Neuron (in vitro differentiated cells): ENCODE measurements around the gene ERAP2.

Experiments
- H2AFZ ChIP-seq: one replicate; pipeline ENCODE4 v1.6.1; 2013; ENCODE audit warnings: low read depth, mild to moderate bottlenecking, inconsistent platforms, low read length, moderate library complexity
- H3K27me3 ChIP-seq: one replicate; pipeline ENCODE4 v1.6.1; 2013; ENCODE audit warnings: low read length; ENCODE audit not compliant: insufficient read depth
- H3K36me3 ChIP-seq: one replicate; pipeline ENCODE4 v1.6.1; 2013; ENCODE audit warnings: low read length; ENCODE audit not compliant: insufficient read depth
- H3K4me1 ChIP-seq: one replicate; pipeline ENCODE4 v1.6.1; 2013; ENCODE audit warnings: low read length; ENCODE audit not compliant: insufficient read depth
- H3K4me3 ChIP-seq: 2 replicates; pipeline ENCODE4 v1.5.1; 2013; ENCODE audit warnings: mild to moderate bottlenecking, low read length, moderate library complexity
- H3K9me3 ChIP-seq: one replicate; pipeline ENCODE4 v1.6.1; 2013; ENCODE audit warnings: low read length

ERAP2 gene

DNA sequence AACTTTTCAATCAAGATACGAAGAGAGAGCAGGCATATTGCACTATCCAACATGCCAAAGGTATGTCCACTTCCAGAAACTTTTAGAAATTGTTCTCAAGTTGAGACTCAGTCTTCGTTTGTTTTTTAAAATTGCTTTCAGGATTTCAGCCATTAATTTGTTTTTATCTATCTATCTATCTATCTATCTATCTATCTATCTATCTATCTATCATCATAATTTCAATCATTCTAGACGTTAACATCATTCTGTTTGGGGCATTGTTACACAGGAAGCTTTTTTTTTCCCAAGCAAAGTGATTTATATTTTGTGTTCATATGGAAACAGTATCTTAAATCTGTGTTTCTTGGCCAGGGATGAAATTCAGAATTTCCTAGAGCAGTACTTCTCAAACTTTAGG lies 7.6 kb downstream of the ERAP2 start:
- no peak overlapping the region for H2AFZ ChIP-seq
- H3K4me1 ChIP-seq, result peaks cover 4% of the 10 kb centered on the region
- H3K9me3 ChIP-seq, result no peaks in the 10 kb centered on the region
- no peaks in the 10 kb centered on the region for H3K36me3 ChIP-seq
- no peak overlapping the region for H3K4me3 ChIP-seq
- no peaks in the 10 kb centered on the region for H3K27me3 ChIP-seq

DNA sequence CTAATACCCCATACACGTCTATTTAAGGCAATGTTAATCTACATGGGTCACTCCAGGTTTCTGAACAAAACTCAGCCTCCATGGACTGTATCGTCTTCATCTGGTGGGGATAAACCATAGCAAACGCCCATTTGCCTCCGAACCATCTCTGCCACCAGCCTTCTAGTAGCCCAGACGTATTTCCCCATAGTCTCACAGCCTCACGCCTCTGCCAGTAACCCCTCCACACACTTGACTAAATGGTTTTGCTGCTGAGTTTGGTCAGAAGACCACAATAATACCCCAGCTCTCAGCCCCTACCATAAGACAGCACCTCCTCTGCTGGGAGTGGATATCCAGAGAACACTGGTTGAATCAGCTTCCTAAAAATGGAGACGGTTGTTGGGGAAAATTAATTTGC lies 8.7 kb downstream of the ERAP2 start:
- no peaks in the 10 kb centered on the region for H3K36me3 ChIP-seq
- H3K27me3 ChIP-seq, result no peaks in the 10 kb centered on the region
- no peak overlapping the region for H2AFZ ChIP-seq
- peaks cover 4% of the 10 kb centered on the region for H3K4me1 ChIP-seq
- no peak overlapping the region for H3K4me3 ChIP-seq
- H3K9me3 ChIP-seq, result no peaks in the 10 kb centered on the region

DNA sequence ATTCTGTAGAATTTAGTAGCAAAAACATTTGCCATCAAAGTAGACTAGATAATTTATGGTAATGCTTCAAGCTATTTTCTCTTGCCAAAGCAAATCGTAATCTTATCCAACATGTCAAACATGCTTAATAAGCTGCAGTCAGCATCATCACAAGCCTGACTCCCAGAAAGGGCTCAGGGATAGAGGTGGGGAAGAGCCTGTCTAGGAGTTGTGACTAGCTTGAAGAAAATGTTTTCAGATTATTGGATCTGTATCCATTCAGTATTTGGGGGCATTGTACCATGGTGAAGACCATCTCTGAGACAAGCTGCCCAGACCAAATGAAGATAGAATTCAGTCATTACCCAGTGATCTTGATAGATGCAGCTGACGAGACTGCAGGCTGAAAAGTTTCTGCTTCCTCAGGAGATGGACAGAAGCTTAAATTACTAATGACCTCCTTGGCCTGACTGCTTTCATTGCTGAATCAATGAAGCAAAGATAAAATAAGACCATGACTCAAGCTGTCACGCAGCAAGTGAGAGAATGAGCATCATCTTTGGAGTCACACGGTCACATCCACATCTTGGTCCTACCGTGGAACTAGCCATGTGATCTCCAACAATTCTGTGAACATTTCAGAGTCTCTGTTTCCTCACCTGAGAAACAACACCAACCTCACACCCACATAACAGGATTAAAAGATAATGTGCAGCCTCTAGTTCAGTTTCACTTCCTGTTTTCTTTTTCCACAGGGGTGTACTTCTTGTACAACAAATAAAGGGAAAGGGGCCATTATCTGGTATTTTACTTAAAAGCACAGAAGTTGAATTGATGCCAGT lies 9.4 kb downstream of the ERAP2 start:
- H3K4me3 ChIP-seq, result no peak overlapping the region
- H3K9me3 ChIP-seq, result no peaks in the 10 kb centered on the region
- H3K4me1 ChIP-seq, result peaks cover 4% of the 10 kb centered on the region
- H3K27me3 ChIP-seq, result no peaks in the 10 kb centered on the region
- no peaks in the 10 kb centered on the region for H3K36me3 ChIP-seq
- H2AFZ ChIP-seq, result no peak overlapping the region

DNA sequence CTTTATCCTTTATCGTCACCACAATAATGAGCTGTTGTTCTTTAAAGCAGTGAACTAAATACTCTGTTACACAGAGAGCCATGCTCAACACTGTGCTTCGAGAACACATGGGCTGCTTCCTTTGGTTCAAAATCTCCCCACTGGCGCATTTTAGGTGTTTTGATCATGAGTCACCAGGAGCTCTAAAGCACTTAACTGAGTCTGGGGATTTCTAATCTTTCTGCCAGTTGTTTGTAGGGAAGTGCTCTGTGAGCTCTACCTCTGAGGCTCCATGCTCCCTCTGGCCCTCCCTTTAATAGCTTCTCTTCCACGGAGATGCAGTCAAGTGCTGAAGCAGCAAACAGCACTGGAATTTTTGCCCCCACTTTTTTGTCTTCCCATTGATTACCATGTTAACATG lies 17.0 kb downstream of the ERAP2 start:
- Histone ChIP-seq H3K4me1 (no peaks in the 10 kb centered on the region), H2AFZ (no peak overlapping the region), H3K4me3 (no peak overlapping the region)

DNA sequence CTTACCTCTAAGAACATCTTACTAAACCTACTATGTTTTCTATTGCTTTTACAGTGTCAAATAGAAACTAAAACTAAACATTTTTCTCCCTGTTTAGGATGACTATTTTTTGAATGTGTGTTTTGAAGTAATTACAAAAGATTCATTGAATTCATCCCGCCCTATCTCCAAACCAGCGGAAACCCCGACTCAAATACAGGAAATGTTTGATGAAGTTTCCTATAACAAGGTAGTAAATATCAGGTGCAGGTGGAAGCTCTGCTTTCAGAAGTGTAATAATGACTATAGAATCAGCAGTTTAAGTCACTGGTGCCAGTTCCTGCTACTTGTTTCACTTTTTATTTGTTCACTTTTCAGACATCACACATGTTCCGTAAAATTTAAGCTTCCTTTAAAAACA lies 20.0 kb downstream of the ERAP2 start:
- H3K27me3 ChIP-seq, result no peaks in the 10 kb centered on the region
- no peaks in the 10 kb centered on the region for H3K36me3 ChIP-seq
- no peaks in the 10 kb centered on the region for H3K9me3 ChIP-seq
- no peaks in the 10 kb centered on the region for H3K4me1 ChIP-seq
- H2AFZ ChIP-seq, result no peak overlapping the region
- H3K4me3 ChIP-seq, result no peak overlapping the region

More for the DNA sequence above, 17.0 kb downstream of the ERAP2 start:
- Histone ChIP-seq H3K36me3 (no peaks in the 10 kb centered on the region), H3K27me3 (no peaks in the 10 kb centered on the region), H3K9me3 (no peaks in the 10 kb centered on the region)

DNA sequence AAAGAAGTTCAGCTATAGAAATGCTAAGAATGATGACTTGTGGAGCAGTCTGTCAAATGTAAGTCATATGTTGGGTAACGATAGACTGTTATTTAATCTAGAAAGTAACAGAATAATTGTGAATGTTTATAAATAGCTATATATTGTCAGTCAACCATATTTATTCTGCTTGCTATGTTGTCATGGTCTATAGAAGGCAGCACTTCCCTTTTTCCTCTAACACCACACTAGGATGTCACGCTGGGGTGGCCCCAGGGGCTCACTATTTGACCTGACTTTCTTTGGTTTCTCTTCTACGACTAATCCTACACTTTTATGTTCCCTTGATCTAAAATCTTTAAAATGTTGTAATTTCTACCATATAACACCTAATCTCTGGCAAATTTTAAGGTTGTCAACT lies 20.5 kb downstream of the ERAP2 start:
- no peak overlapping the region for H3K4me3 ChIP-seq
- no peak overlapping the region for H2AFZ ChIP-seq
- H3K27me3 ChIP-seq, result no peaks in the 10 kb centered on the region
- no peaks in the 10 kb centered on the region for H3K9me3 ChIP-seq
- H3K4me1 ChIP-seq, result no peaks in the 10 kb centered on the region
- no peaks in the 10 kb centered on the region for H3K36me3 ChIP-seq

DNA sequence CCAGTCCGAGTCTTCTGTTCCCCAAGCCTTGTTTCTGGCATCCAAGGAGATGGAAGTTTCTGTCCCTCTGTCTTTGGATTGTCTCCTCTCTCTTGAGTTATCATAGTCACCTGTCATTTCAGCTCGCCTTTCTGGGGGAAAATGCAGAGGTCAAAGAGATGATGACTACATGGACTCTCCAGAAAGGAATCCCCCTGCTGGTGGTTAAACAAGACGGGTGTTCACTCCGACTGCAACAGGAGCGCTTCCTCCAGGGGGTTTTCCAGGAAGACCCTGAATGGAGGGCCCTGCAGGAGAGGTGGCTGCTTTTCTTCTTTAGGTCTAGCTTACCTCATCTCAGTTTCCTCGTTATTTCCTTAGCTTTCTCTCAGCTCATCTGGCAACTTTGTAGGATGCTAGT lies 25.1 kb downstream of the ERAP2 start:
- no peak overlapping the region for H3K4me3 ChIP-seq
- no peak overlapping the region for H2AFZ ChIP-seq
- no peaks in the 10 kb centered on the region for H3K9me3 ChIP-seq
- no peaks in the 10 kb centered on the region for H3K27me3 ChIP-seq
- H3K4me1 ChIP-seq, result no peaks in the 10 kb centered on the region
- H3K36me3 ChIP-seq, result no peaks in the 10 kb centered on the region

DNA sequence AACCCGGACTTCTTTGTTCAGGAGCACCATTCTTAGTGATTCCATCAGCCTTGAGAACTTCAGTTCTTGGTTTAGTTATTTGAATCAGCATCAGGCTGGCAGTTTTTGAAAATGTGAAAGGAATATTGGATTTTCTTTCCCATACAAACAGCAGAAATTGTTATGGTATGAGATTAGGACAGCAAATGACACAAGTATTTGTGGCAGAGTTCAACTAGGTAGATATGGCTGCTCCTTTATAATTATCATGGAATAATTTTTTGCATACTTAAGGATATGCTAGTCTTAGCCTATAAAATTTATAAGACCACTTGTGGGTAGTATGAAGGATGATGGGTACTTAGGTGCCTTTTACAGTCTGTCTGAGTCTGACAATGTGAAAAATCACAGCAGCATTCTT lies 25.5 kb downstream of the ERAP2 start:
- Histone ChIP-seq H3K27me3 (no peaks in the 10 kb centered on the region), H3K9me3 (no peaks in the 10 kb centered on the region), H3K4me3 (no peak overlapping the region), H3K4me1 (no peaks in the 10 kb centered on the region), H2AFZ (no peak overlapping the region), H3K36me3 (no peaks in the 10 kb centered on the region)

DNA sequence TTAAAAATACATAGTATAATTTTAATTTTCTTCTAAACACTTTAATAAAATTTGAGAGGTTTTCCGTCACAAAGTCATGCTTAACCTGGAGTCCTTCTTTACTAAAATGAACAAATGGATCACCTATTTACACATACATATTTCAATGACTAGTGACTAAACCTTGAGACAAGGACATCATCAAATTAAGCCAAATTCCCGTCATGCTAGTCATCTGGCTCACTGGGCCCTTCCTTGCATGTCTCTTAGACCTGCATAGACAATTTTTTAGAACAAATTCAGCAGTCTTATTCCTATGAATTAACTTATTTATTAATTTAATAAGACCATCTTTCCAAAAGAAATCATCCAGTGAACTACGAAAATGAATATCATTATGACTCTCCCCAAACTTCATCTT lies 26.6 kb downstream of the ERAP2 start:
- Histone ChIP-seq H3K4me3 (no peak overlapping the region), H3K4me1 (no peaks in the 10 kb centered on the region), H3K36me3 (no peaks in the 10 kb centered on the region), H3K9me3 (no peaks in the 10 kb centered on the region), H3K27me3 (no peaks in the 10 kb centered on the region), H2AFZ (no peak overlapping the region)

DNA sequence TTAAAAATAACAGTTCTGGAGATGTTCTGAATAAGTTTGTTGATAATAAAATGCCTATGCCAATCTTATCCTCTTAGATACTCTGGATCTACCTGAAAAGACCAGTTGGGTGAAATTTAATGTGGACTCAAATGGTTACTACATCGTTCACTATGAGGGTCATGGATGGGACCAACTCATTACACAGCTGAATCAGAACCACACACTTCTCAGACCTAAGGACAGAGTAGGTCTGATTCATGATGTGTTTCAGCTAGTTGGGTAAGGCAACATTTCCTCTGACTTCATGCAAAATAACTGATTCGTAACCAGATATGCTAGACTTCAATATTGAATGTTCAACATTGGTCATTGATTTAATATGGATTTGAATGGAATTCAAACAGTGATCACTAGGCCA lies 27.0 kb downstream of the ERAP2 start:
- H2AFZ ChIP-seq, result no peak overlapping the region
- H3K27me3 ChIP-seq, result no peaks in the 10 kb centered on the region
- H3K4me3 ChIP-seq, result no peak overlapping the region
- H3K4me1 ChIP-seq, result no peaks in the 10 kb centered on the region
- no peaks in the 10 kb centered on the region for H3K36me3 ChIP-seq
- H3K9me3 ChIP-seq, result no peaks in the 10 kb centered on the region

DNA sequence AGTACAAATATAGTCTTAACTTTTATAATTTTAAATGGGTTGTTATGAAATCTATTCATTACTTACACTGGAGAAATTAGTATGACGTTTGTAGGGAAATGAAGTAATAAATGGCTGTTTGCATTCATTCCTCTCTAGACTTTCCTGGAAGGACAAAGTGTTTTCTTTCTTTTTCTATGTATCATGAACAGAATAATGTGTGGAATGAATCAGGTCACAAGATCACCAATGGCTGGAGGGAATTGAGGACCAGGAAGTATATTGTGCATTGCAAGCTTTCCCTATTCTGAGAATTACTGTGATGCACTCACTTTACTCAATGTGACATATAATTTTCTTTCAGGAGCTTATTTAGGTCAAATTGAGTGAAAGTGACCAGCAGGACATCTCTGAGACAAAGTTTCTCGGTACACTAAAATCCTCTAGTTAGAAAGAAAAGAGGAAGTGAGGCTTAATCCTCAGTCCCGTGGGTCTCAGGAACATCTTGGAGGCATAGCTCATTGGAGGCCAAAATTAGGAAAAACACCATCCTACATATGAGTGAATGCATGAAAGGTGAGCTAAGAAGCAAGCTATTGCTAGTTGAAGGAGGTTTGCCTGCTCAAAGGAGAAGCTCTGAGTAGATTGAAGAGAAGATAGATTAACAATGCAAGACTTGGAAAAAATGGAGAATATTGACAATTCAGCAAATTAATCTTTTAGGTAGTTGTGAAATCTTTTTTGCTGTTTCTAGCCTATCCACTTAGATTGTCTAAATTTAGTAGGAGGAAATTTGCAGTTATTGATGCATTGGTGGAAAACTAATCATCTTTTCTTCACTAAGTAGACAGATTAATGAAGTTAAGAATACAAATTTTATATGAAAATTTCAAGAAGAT lies 28.0 kb downstream of the ERAP2 start:
- Histone ChIP-seq H2AFZ (no peak overlapping the region), H3K4me3 (no peak overlapping the region), H3K27me3 (no peaks in the 10 kb centered on the region), H3K4me1 (no peaks in the 10 kb centered on the region), H3K36me3 (no peaks in the 10 kb centered on the region), H3K9me3 (no peaks in the 10 kb centered on the region)

DNA sequence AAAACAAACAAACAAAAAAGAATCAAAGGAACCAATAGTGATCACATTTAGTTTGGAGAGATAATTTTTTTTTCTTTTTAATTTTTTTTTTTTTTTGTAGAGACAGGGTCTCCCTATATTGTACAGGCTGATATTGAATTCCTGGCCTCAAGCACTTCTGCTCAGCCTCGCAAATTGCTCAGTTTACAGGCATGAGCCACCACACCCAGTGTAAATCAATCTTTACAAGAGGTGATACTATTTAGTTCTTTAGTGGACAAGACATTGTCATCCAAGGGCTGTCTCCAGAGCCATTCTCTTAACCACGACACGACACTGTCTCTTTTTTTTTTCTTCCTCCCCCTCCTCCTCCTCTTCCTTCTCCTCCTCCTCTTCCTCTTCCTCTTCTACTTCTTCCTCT lies 29.6 kb downstream of the ERAP2 start:
- Histone ChIP-seq H3K27me3 (no peaks in the 10 kb centered on the region), H3K4me1 (no peaks in the 10 kb centered on the region), H3K36me3 (no peaks in the 10 kb centered on the region), H3K4me3 (no peak overlapping the region), H2AFZ (no peak overlapping the region), H3K9me3 (no peaks in the 10 kb centered on the region)

DNA sequence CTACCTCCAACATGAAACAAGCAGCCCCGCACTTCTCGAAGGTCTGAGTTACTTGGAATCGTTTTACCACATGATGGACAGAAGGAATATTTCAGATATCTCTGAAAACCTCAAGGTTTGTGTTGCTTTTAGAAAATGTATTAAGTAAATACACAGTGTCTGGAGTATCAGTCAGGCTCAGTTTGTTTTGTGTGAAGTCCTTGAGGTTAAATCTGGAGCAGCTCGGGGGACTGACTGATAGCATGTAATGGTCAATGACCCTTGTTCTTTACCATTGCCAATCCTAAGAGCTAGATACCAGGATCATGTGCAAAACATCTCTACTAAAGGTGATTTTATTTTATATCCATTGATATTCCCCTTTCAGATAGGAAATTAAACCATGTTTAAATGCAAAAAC lies 32.7 kb downstream of the ERAP2 start:
- Histone ChIP-seq H3K4me3 (no peak overlapping the region), H3K36me3 (no peaks in the 10 kb centered on the region), H3K27me3 (no peaks in the 10 kb centered on the region), H3K9me3 (no peaks in the 10 kb centered on the region), H2AFZ (no peak overlapping the region), H3K4me1 (no peaks in the 10 kb centered on the region)
